ENCODE results near the gene GPSM1.
A peak's percentile ranks its signal among the peaks of the same experiment; 100 is the strongest.
"Not testable (repeated sequence)": the region's sequence is repeated elsewhere in the genome, so short reads cannot be mapped to it uniquely, and the experiment has no call there.

GPSM1 gene

DNA sequence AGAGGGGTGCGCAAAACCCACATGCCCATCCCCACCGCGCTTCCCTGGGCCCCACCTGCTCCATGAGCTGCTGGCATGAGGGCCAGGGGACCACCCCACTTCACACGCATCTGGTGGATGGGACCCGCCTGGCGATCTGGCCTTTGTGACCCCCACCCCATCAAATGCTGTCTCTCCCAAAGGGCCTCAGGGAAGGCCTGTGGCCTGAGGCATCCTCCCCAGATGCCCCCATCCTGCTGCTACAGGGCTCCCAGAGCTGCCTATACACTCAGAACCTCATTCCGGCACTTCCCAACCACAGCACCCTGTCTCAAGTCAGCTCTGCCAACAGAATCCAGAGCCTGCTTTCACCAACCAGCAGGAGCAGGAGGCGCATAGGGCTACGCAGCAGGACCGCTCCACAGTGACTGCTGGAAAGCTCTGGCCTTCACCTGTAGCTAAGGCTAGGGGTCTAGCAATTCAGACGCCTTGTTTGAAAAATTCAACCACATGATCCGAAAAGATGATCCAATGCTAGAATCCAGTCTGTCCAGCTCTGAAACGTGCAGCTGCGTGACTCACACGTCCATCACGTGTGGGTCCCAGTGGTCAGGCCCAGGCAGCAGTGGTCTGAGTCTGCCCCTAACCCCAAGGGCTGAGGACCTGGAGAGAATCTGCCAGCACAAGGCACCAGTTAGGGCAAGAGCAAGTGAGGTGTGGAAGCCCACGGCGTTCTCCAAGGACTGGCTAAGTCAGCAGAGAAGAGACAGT lies 74.0 kb downstream of the GPSM1 start:
- no peak for DNase-seq

DNA sequence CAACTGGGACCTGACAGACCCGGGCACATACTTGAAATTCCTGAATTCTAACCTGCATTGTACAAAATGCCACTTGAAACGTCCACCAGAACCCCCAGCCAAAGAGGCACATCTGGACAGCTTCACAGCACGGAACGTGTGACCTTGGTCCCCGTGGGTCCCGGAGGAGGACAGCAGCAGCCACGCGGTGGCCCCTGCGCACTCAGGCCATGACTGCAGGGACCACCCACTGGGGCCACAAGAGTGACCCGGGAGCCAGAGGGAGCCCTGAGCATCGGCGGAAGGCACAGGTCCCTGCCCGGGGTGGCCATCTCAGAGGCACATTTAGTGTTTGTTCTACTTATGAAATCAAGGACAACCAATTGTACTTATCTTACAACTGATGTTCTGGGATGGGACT lies 74.7 kb downstream of the GPSM1 start:
- DNase-seq: no peak

DNA sequence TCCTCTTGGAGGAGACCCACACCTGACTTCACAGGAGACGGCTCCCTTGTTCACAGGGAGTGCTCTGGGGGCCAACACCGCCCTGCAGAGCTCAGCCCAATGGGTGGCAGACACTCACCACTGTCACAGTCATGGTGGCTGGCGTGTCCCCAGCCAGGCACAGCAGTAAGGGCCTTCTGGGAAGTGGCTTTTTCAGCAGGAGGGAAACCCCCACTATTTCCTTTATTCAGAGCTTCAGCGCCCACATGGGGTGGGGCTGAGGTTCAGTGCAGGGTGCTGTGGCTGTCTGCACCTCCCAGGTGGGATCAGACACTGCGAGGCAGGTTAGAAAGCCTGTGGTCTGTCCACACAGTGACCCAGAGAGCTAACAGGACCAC lies 76.2 kb downstream of the GPSM1 start:
- DNase-seq: peak; percentile 79

DNA sequence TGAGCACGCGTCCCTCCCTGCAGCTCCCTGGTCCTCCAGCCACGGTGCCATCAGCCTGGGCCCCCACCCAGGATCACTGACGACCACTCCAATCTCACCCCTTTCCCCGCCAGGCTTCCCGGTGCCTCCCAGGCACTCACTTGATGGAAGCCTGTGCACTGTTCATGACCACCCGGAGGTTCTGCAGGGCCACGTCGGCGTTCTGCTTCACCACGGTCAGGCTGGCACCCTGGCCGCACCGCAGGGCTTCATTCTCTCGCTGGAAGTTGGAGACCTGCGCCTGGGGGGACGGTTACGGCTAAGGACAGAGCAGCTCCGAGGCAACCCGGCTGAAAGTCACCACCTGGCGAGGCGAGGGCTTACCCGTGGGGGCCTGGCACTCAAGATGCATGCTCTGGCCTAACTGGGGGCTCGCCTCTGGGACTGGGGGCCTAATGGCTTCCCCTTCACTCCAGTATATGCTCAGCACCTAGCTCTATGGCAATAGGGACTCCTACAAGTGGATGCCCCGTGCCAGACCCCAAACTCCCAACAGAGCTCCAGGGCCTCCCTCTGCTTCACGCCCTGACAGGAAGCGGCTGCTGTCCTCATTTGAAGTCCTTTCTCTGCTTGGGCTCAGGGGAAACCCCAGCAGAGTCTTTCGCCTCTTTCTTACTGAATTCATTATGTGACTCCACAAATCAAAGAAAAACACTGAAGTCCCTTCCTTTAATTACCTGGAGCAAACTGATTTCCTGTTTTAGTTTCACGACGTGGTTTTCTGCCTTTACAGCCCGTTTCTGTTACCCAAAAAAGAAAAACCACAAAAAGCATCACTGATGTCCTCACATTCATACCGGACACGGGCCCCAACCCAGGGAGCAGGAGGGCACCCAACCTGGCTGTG lies 76.8 kb downstream of the GPSM1 start:
- peak; percentile 24 for DNase-seq

DNA sequence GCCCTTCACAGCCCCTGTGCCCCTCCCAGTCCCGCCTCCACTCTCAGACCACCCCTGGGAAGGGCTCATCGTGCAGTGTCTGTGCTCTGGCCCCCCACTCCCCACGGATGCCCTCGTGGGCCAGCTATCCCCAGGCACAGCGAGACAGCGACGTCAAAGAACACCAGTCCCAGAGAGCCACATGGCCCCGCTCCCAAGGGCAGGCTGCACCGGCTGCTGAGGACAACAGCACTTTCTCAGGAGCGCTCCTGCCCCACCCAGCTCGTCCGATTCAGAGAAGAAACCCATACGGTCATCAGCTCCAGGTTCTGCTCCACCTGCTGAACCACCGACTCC lies 77.4 kb downstream of the GPSM1 start:
- DNase-seq: no peak

DNA sequence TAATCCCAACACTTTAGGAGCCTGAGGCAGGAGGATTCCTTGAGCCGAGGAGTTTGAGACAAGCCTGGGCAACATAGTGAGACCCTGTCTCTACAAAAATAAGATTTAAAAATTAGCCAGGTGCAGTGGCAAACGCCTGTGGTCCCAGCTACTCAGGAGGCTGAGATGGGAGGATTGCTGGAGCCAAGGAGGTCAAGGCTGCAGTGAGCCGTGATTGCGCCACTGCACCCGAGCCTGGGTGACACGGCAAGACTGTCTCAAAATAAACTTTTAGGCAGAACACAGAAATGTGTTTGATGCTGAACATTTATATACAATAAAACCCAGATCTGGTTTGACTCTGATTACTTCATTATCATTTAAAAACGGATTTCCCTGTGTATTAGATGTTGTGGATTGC lies 78.1 kb downstream of the GPSM1 start:
- no peak for DNase-seq

DNA sequence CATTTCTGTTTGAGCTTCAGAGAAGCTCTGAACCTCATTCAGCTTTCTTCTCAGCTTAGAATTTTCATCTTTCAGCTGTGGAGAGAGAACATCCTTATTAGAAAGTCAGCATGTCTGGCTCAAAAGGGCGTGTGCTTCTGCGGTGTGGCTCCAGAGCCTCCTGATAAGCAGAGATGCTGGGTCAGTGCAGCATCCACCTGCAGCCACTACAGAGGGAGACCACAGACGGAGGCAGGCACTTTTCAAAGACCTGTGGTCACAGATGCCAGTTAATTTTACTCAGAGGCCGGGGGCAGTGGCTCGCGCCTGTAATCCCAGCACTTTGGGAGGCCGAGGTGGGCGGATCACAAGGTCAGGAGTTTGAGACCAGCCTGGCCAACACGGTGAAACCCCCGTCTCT lies 78.6 kb downstream of the GPSM1 start:
- DNase-seq: not testable (repeated sequence)

DNA sequence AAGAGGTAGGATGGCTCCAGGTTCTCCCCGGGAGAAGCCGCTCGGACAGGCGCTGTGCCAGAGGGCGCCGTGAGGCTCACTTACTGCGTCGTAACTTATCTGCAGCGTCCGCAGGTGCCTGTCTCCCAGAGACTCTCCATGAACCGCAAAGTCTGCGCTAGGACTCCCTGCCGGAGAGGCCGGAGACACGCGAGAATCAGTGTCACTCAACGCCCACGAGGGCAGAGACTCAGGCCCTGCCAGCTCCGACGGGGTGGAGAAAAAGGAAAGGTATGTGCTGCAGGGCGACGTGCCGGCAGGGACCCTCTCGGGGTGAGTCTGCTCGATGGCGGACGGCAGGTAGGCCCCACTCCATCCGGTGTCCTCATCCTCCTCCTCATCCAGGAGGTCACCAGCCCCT lies 79.7 kb downstream of the GPSM1 start:
- not testable (repeated sequence) for DNase-seq

DNA sequence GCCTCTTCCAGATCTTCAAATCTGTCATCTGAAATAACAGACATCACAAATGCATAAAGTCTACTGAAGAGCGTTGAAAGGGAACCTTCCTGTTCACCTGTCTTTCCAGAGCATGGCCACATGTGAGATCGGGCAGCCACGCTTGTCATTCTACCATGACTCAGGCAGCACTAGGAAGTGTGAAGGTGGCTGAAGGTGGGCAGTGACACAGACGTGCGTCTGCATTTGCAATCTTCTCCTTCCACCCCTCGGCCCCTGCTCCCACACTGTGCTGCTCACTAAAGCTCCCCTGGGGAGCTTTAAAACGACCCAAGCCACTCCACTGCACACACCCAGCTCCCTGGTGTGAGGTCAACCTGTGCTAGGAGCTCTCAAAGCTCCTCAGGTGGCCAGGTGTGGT lies 80.6 kb downstream of the GPSM1 start:
- no peak for DNase-seq

Data from central memory CD4-positive, alpha-beta T cell (primary cell).